Astrocyte (in vitro differentiated cells and primary cell): ENCODE measurements around the gene TUBG2. TPM values are rescaled to one million over a fixed set of nuclear protein-coding genes. Genes with fewer than 3 reads are reported as not detected.

Source experiments
- DNase-seq: peaks from one replicate; pipeline ENCODE4 v3.0.0-alpha.2; 2010; ENCODE audit warnings: low read depth
- FAIRE-seq: peaks from 2 replicates; lab custom pipeline; 2011; peaks lifted over from hg19 to GRCh38; lab: Jason Lieb, UNC
- H2AFZ ChIP-seq: 2 replicates; pipeline ENCODE4 v1.6.0; 2012; ENCODE audit warnings: low read depth, low read length, inconsistent platforms
- H3K27ac ChIP-seq: 2 replicates; pipeline ENCODE4 v1.5.1; 2011; ENCODE audit warnings: low read depth, low read length, inconsistent platforms
- H3K27me3 ChIP-seq: 2 replicates; pipeline ENCODE4 v1.6.0; 2011; ENCODE audit warnings: low read length, inconsistent platforms; ENCODE audit not compliant: insufficient read depth
- H3K36me3 ChIP-seq: 2 replicates; pipeline ENCODE4 v1.5.1; 2011; ENCODE audit warnings: low read length, inconsistent platforms; ENCODE audit not compliant: insufficient read depth
- H3K4me1 ChIP-seq: 2 replicates; pipeline ENCODE4 v1.5.1; 2011; ENCODE audit warnings: low read length, inconsistent platforms; ENCODE audit not compliant: insufficient read depth
- H3K4me2 ChIP-seq: 2 replicates; pipeline ENCODE4 v1.6.0; 2012; ENCODE audit warnings: low read length, inconsistent platforms
- H3K4me3 ChIP-seq: 2 replicates; pipeline ENCODE4 v1.5.1; 2011; ENCODE audit warnings: low read depth, mild to moderate bottlenecking, low read length, inconsistent platforms; ENCODE audit not compliant: insufficient read depth
- H3K79me2 ChIP-seq: 2 replicates; pipeline ENCODE4 v1.6.0; 2012; ENCODE audit warnings: mild to moderate bottlenecking, low read length, inconsistent platforms; ENCODE audit not compliant: insufficient read depth
- H3K9ac ChIP-seq: 2 replicates; pipeline ENCODE4 v1.6.0; 2012; ENCODE audit warnings: mild to moderate bottlenecking, low read length, inconsistent platforms
- H3K9me3 ChIP-seq: 2 replicates; pipeline ENCODE4 v1.5.1; 2012; ENCODE audit warnings: low read depth, mild to moderate bottlenecking, low read length, inconsistent platforms; ENCODE audit not compliant: insufficient read depth
- H4K20me1 ChIP-seq: 2 replicates; pipeline ENCODE4 v1.6.0; 2012; ENCODE audit warnings: low read length, inconsistent platforms; ENCODE audit not compliant: insufficient read depth
- H3K27ac Mint-ChIP-seq: one replicate; pipeline ENCODE4 v1.8.0; 2021; ENCODE audit warnings: mild to moderate bottlenecking, mixed read lengths; ENCODE audit not compliant: unreplicated experiment
- H3K27me3 Mint-ChIP-seq: one replicate; pipeline ENCODE4 v1.8.0; 2021; ENCODE audit warnings: low read depth, mixed read lengths; ENCODE audit not compliant: unreplicated experiment
- H3K36me3 Mint-ChIP-seq: one replicate; pipeline ENCODE4 v1.8.0; 2021; ENCODE audit warnings: low read depth, mixed read lengths; ENCODE audit not compliant: unreplicated experiment
- H3K4me1 Mint-ChIP-seq: one replicate; pipeline ENCODE4 v1.8.0; 2021; ENCODE audit warnings: low read depth, mixed read lengths; ENCODE audit not compliant: unreplicated experiment
- H3K4me3 Mint-ChIP-seq: one replicate; pipeline ENCODE4 v1.8.0; 2021; ENCODE audit warnings: mild to moderate bottlenecking, moderate library complexity, mixed read lengths; ENCODE audit not compliant: unreplicated experiment
- H3K9me3 Mint-ChIP-seq: one replicate; pipeline ENCODE4 v1.8.0; 2021; ENCODE audit warnings: mild to moderate bottlenecking, mixed read lengths; ENCODE audit not compliant: unreplicated experiment
- CTCF ChIP-seq: IDR thresholded peaks from 2 replicates; pipeline ENCODE4 v1.5.1; 2011; ENCODE audit warnings: low read depth, mild to moderate bottlenecking, inconsistent platforms, low read length, moderate library complexity; ENCODE audit not compliant: insufficient read depth
- EZH2 ChIP-seq: IDR thresholded peaks from 2 replicates; pipeline ENCODE4 v1.6.1; 2012; ENCODE audit warnings: mild to moderate bottlenecking, low read length, inconsistent platforms; ENCODE audit not compliant: insufficient read depth
- total RNA-seq: library from RNA; stranded (reverse); gene quantifications from 2 replicates; pipeline ENCODE4 v1.2.1, GENCODE V29; 2021

TUBG2 gene
- total RNA-seq, 1 donor from 2014 or later, result 14.4 TPM

- H3K27ac Mint-ChIP-seq, result no peak overlapping the region
- no peak for TF ChIP-seq EZH2
- no peak for TF ChIP-seq CTCF
- peaks cover 4% of the 10 kb centered on the region for H3K4me1 ChIP-seq
- DNase-seq (no peak), FAIRE-seq (no peak)
- H3K9me3 ChIP-seq, result no peaks in the 10 kb centered on the region
- H3K27ac ChIP-seq, result no peak overlapping the region
- H3K36me3 Mint-ChIP-seq, result peaks cover 30% of the 10 kb centered on the region
- no peaks in the 10 kb centered on the region for H3K9me3 Mint-ChIP-seq
- peaks cover 5% of the 10 kb centered on the region for H3K4me1 Mint-ChIP-seq
- H3K9ac ChIP-seq, result no peak overlapping the region
- H3K27me3 ChIP-seq, result no peaks in the 10 kb centered on the region
- peaks cover 10% of the 10 kb centered on the region for H3K36me3 ChIP-seq
- no peaks in the 10 kb centered on the region for H3K27me3 Mint-ChIP-seq
- no peak overlapping the region for H3K4me2 ChIP-seq
- no peak overlapping the region for H3K4me3 Mint-ChIP-seq
- no peaks in the 10 kb centered on the region for H3K79me2 ChIP-seq
- no peak overlapping the region for H3K4me3 ChIP-seq
- H4K20me1 ChIP-seq, result no peaks in the 10 kb centered on the region
- no peak overlapping the region for H2AFZ ChIP-seq
Observed at GRCh38 chr17:42699415-42699740, 40.3 kb downstream of the TUBG2 start.

GRCh38 chr17:42700586-42701289 lies 41.7 kb downstream of the TUBG2 start:
- Histone ChIP-seq H3K4me1 (peaks cover 4% of the 10 kb centered on the region), H3K9me3 (no peaks in the 10 kb centered on the region), H2AFZ (no peak overlapping the region), H4K20me1 (no peaks in the 10 kb centered on the region), H3K36me3 (peaks cover 14% of the 10 kb centered on the region), H3K4me2 (no peak overlapping the region), H3K9ac (no peak overlapping the region), H3K4me3 (no peak overlapping the region), H3K27ac (no peak overlapping the region), H3K27me3 (no peaks in the 10 kb centered on the region), H3K79me2 (no peaks in the 10 kb centered on the region)
- TF ChIP-seq EZH2, result no peak
- TF ChIP-seq CTCF, result no peak
- H3K27ac Mint-ChIP-seq, result no peak overlapping the region
- no peaks in the 10 kb centered on the region for H3K27me3 Mint-ChIP-seq
- H3K4me3 Mint-ChIP-seq, result no peak overlapping the region
- H3K36me3 Mint-ChIP-seq, result peaks cover 32% of the 10 kb centered on the region
- DNase-seq (no peak), FAIRE-seq (no peak)
- peaks cover 5% of the 10 kb centered on the region for H3K4me1 Mint-ChIP-seq
- no peaks in the 10 kb centered on the region for H3K9me3 Mint-ChIP-seq

DNA sequence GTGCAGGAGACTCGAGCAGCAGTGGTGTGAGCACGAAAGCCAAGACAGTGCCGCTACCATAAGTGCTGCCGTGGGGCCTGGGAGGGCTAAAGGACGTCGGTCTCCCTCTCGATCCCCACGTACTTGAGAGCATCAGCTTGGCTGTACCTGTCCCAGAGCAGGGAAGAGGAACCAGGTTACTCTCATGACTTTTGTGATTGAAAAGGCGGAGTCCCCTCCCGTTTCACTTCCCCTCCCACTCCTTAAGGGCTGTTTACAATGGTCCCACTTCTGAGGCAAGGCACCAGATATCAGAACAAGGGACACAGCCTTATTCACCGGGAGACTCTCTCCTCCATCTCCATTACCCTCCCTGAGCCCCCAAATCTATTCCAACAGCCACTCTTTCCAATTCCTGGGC lies 43.4 kb downstream of the TUBG2 start:
- no peak overlapping the region for H3K4me2 ChIP-seq
- Mint-ChIP-seq H3K9me3 (no peaks in the 10 kb centered on the region), H3K4me1 (peaks cover 5% of the 10 kb centered on the region), H3K36me3 (peaks cover 33% of the 10 kb centered on the region), H3K27ac (no peak overlapping the region), H3K4me3 (no peak overlapping the region), H3K27me3 (no peaks in the 10 kb centered on the region)
- H3K79me2 ChIP-seq, result no peaks in the 10 kb centered on the region
- H3K9me3 ChIP-seq, result no peaks in the 10 kb centered on the region
- no peaks in the 10 kb centered on the region for H3K27me3 ChIP-seq
- no peak for TF ChIP-seq EZH2
- TF ChIP-seq CTCF, result no peak
- no peak overlapping the region for H3K27ac ChIP-seq
- FAIRE-seq (no peak), DNase-seq (no peak)
- H2AFZ ChIP-seq, result no peak overlapping the region
- no peaks in the 10 kb centered on the region for H4K20me1 ChIP-seq
- H3K9ac ChIP-seq, result no peak overlapping the region
- H3K36me3 ChIP-seq, result peaks cover 18% of the 10 kb centered on the region
- no peak overlapping the region for H3K4me3 ChIP-seq
- peaks cover 4% of the 10 kb centered on the region for H3K4me1 ChIP-seq
